Loucy (cell line): Measurements from ENCODE around the gene ACTG1.

Experiments
- H2AFZ ChIP-seq: fragments of 200-600 bp; sonication (generic); 2 replicates; pipeline ENCODE4 v1.6.0; 2016; ENCODE audit warnings: antibody characterized with exemption, mild to moderate bottlenecking, low read length, moderate library complexity
- H3F3A ChIP-seq: fragments of 200-600 bp; 2 replicates; pipeline ENCODE4 v1.6.0; 2016; ENCODE audit warnings: antibody characterized with exemption, low read depth, mild to moderate bottlenecking
- H3K27me3 ChIP-seq: fragments of 200-600 bp; sonication (generic); 2 replicates; pipeline ENCODE4 v1.6.1; 2014; ENCODE audit warnings: low read length, mild to moderate bottlenecking; ENCODE audit not compliant: insufficient read depth, poor library complexity, severe bottlenecking
- H3K36me3 ChIP-seq: fragments of 200-600 bp; sonication (generic); 2 replicates; pipeline ENCODE4 v1.6.1; 2016; ENCODE audit warnings: low read length; ENCODE audit not compliant: insufficient read depth
- H3K4me1 ChIP-seq: fragments of 200-600 bp; sonication (generic); 2 replicates; pipeline ENCODE4 v1.5.1; 2014; ENCODE audit warnings: low read length, mild to moderate bottlenecking; ENCODE audit not compliant: insufficient read depth, poor library complexity, severe bottlenecking
- H3K4me2 ChIP-seq: fragments of 200-600 bp; sonication (generic); 2 replicates; pipeline ENCODE4 v1.6.0; 2014; ENCODE audit warnings: antibody characterized with exemption, low read length, low read depth, mild to moderate bottlenecking; ENCODE audit not compliant: poor library complexity, severe bottlenecking
- H3K4me3 ChIP-seq: fragments of 200-600 bp; sonication (generic); 2 replicates; pipeline ENCODE4 v1.5.1; 2014; ENCODE audit warnings: low read length, mild to moderate bottlenecking, mixed read lengths; ENCODE audit not compliant: poor library complexity, severe bottlenecking
- H3K79me2 ChIP-seq: fragments of 200-600 bp; sonication (generic); 2 replicates; pipeline ENCODE4 v1.6.1; 2014; ENCODE audit warnings: low read length; ENCODE audit not compliant: insufficient read depth
- H3K9ac ChIP-seq: fragments of 200-600 bp; sonication (generic); 2 replicates; pipeline ENCODE4 v1.6.0; 2014; ENCODE audit warnings: mild to moderate bottlenecking, low read depth, low read length, moderate library complexity; ENCODE audit not compliant: poor library complexity, severe bottlenecking
- H3K9me2 ChIP-seq: fragments of 200-600 bp; sonication (generic); replicated peaks from 2 replicates; pipeline ENCODE4 v1.6.1; 2016; ENCODE audit warnings: low read depth, low read length, mixed read lengths
- H3K9me3 ChIP-seq: fragments of 200-600 bp; sonication (generic); 2 replicates; pipeline ENCODE4 v1.6.1; 2014; ENCODE audit warnings: mild to moderate bottlenecking, antibody characterized with exemption, low read length, low read depth; ENCODE audit not compliant: insufficient read depth
- H4K20me1 ChIP-seq: fragments of 200-600 bp; sonication (generic); 2 replicates; pipeline ENCODE4 v1.6.0; 2014; ENCODE audit warnings: antibody characterized with exemption, low read length, mild to moderate bottlenecking; ENCODE audit not compliant: insufficient read depth, poor library complexity, severe bottlenecking
- EZH2phosphoT487 ChIP-seq: fragments of 200-600 bp; IDR thresholded peaks from 2 replicates; pipeline ENCODE4 v1.6.1; 2018; ENCODE audit warnings: antibody characterized with exemption, mild to moderate bottlenecking, moderate library complexity, borderline replicate concordance
- TF ChIP-seq, protein P1 (sequence below): fragments of 200-600 bp; sonication (generic); conservative IDR thresholded peaks from 2 replicates; pipeline ENCODE4 v1.5.1; 2014; ENCODE audit warnings: mild to moderate bottlenecking, antibody characterized with exemption, low read length

ACTG1 gene

GRCh38 chr17:81527591-81528383, 15.2 kb upstream of the ACTG1 start, which contains the start of gene FSCN2:
TSS of gene FSCN2 (plus strand) at chr17:81528377. CDS start at chr17:81528532, 155 bp downstream.
- Histone ChIP-seq H3K27me3 (no peaks in the 10 kb centered on the region), H4K20me1 (no peaks in the 10 kb centered on the region), H3K9me2 (no peaks in the 10 kb centered on the region), H3K4me3 (no peak within 1 kb of the TSS), H3K4me1 (no peaks in the 10 kb centered on the region), H3K36me3 (no peaks in the 10 kb centered on the region), H3K79me2 (no peaks in the 10 kb centered on the region), H3K4me2 (no peak within 1 kb of the TSS), H3K9me3 (no peaks in the 10 kb centered on the region), H3F3A (no peaks in the 10 kb centered on the region), H3K9ac (no peak within 1 kb of the TSS), H2AFZ (no peak within 1 kb of the TSS)
- no peak for TF ChIP-seq EZH2phosphoT487
- TF ChIP-seq, protein P1, sequence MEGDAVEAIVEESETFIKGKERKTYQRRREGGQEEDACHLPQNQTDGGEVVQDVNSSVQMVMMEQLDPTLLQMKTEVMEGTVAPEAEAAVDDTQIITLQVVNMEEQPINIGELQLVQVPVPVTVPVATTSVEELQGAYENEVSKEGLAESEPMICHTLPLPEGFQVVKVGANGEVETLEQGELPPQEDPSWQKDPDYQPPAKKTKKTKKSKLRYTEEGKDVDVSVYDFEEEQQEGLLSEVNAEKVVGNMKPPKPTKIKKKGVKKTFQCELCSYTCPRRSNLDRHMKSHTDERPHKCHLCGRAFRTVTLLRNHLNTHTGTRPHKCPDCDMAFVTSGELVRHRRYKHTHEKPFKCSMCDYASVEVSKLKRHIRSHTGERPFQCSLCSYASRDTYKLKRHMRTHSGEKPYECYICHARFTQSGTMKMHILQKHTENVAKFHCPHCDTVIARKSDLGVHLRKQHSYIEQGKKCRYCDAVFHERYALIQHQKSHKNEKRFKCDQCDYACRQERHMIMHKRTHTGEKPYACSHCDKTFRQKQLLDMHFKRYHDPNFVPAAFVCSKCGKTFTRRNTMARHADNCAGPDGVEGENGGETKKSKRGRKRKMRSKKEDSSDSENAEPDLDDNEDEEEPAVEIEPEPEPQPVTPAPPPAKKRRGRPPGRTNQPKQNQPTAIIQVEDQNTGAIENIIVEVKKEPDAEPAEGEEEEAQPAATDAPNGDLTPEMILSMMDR, result no peak

GRCh38 chr17:81526662-81527571, 14.3 kb upstream of the ACTG1 start:
- Histone ChIP-seq H3K4me1 (no peaks in the 10 kb centered on the region), H2AFZ (no peak overlapping the region), H3K27me3 (no peaks in the 10 kb centered on the region), H3K9me2 (no peaks in the 10 kb centered on the region), H3K4me3 (no peak overlapping the region), H3K79me2 (no peaks in the 10 kb centered on the region), H3K9me3 (no peaks in the 10 kb centered on the region), H3K36me3 (no peaks in the 10 kb centered on the region), H3K9ac (no peak overlapping the region), H3F3A (no peaks in the 10 kb centered on the region), H3K4me2 (no peak overlapping the region), H4K20me1 (no peaks in the 10 kb centered on the region)
- TF ChIP-seq, protein P1, result no peak
- TF ChIP-seq EZH2phosphoT487, result no peak

- no peaks in the 10 kb centered on the region for H3K79me2 ChIP-seq
- no peak overlapping the region for H2AFZ ChIP-seq
- peaks cover 3% of the 10 kb centered on the region for H3K4me1 ChIP-seq
- no peaks in the 10 kb centered on the region for H3K36me3 ChIP-seq
- H3K9me2 ChIP-seq, result no peaks in the 10 kb centered on the region
- H3K9ac ChIP-seq, result no peak overlapping the region
- TF ChIP-seq EZH2phosphoT487, result no peak
- TF ChIP-seq, protein P1, result no peak
- H3K4me3 ChIP-seq, result no peak overlapping the region
- H4K20me1 ChIP-seq, result no peaks in the 10 kb centered on the region
- H3F3A ChIP-seq, result peaks cover 5% of the 10 kb centered on the region; the same call in 1 of the 2 replicates
- H3K4me2 ChIP-seq, result no peak overlapping the region
- no peaks in the 10 kb centered on the region for H3K9me3 ChIP-seq
- no peaks in the 10 kb centered on the region for H3K27me3 ChIP-seq
Measured at GRCh38 chr17:81524865-81525159, 12.2 kb upstream of the ACTG1 start.
